Fibroblast of mammary gland (primary cell): ENCODE measurements around the gene EMD.

ENCODE experiments used
- DNase-seq: peaks from one replicate; pipeline ENCODE4 v3.0.0-alpha.2; 2010; ENCODE audit warnings: low read depth
- H3K4me3 ChIP-seq: 2 replicates; pipeline ENCODE4 v1.5.1; 2011; ENCODE audit warnings: low read depth, mild to moderate bottlenecking, low read length, moderate library complexity; ENCODE audit not compliant: control insufficient read depth
- CTCF ChIP-seq: conservative IDR thresholded peaks from 2 replicates; pipeline ENCODE4 v1.5.1; 2011; ENCODE audit warnings: low read depth, low read length, inconsistent platforms; ENCODE audit not compliant: control insufficient read depth, insufficient read depth

The EMD gene

GRCh38 chrX:154413142-154413541, 34.0 kb downstream of the EMD start:
- DNase-seq: no peak
- no peak overlapping the region for H3K4me3 ChIP-seq
- TF ChIP-seq CTCF: no peak

GRCh38 chrX:154417157-154417556, 38.1 kb downstream of the EMD start:
- no peak for DNase-seq
- TF ChIP-seq CTCF: no peak
- H3K4me3 ChIP-seq: no peak overlapping the region

- TF ChIP-seq CTCF: no peak
- no peak overlapping the region for H3K4me3 ChIP-seq
- DNase-seq: no peak
These were observed 40.1 kb downstream of the EMD start for GRCh38 chrX:154419189-154419588.

- H3K4me3 ChIP-seq: no peak overlapping the region
- TF ChIP-seq CTCF: no peak
- no peak for DNase-seq
These were observed 40.8 kb downstream of the EMD start for GRCh38 chrX:154419688-154420401.

- no peak for DNase-seq
- H3K4me3 ChIP-seq: no peak overlapping the region
- TF ChIP-seq CTCF: no peak
These were observed 41.3 kb downstream of the EMD start for GRCh38 chrX:154420402-154420756.

GRCh38 chrX:154426916-154427770, 48.0 kb downstream of the EMD start:
- no peak for DNase-seq
- no peak overlapping the region for H3K4me3 ChIP-seq
- TF ChIP-seq CTCF: no peak
